ENCODE results near the gene DLX6.

DLX6 gene

DNA sequence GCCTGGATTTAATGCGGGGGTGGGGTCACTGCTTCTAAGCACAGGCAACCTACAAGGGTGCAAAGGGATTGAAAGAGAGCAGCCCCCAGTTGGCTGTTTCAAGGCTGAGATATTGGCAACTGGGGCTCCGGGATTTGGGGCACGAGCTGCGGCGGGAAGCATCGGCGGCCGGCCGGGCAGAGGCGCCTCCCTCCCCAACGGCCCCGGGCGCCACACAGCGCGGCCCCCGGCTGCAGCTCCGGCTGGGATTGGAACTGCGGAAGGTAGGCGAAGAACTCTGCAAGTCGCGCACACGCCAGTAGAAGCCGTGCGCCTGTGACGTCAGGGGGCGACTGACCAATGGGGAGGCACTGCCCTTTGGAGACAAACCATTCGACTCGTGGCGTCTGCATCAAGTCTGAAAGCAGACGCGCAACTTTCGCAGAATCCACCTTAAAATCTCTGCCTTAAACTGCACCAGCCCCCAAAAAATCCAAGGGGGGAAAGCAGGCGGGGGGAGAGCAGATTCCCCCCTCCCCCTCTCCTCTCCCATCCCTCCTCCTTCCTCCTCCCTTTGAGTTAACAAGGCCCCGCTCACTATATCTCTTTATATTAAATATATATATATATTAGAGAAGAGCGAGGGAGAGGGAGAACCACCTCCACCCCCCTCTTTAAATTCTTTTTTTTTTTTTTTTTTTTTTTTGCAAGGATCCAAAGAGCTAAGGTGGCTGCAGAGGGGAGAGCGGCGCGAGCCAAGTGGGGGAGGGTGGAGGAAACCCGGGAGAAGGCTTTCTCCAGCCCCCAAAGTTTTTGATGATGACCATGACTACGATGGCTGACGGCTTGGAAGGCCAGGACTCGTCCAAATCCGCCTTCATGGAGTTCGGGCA lies at the start of gene DLX6:
DLX6 (plus strand) TSS at position 371 of the 872 bp plus-strand sequence; CDS start at position 796, 425 bp downstream.
- no peak for DNase-seq

DNA sequence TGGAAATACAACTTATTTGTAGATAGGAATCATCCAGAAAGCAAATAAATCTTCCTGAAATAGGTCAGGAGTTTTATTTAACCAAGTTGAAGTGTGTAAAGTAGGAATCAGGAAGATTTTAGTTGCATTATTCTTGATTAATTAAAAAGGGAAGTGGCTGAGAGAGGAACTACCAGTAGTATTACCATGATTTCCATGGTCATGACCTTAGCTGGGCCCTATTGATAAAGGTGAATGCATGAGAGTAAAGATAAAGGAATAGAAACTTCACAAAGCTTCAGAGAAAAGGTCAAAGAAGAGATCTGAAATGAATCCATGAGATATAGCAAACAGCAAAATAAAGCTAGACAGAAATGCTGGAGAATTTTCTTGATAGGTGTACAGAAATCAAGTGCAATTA lies 46.2 kb upstream of the DLX6 start:
- DNase-seq, result no peak

DNA sequence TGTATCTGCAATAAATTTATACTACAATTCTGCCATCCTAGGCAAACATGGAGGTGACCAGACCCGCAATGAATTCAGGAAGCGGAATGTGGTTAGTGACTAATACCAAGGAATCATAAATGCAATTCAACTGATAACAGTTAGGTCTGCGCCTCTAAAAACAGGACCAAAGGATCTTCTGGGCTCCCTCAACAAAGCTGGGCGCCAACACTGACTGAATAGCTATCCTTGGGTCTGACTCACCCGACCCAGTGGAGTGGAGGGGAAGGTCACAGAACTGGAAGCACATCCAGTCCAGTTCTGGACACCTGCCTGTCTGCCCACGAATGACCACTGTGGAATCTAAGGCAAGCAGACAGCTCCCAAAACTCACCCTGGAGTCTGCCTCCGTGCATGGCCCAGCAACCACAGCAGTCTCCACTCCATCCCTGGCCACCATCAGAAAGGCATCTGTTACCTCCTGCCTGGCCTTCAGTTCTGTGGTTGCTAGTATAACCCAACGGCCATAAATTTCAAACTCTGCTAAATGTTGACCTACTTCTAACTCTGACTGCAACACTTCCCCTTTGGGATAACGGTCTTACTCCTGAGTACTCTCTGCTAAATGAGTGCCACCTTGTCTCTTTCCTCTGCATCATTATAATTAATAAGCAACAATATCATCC lies 43.0 kb upstream of the DLX6 start:
- DNase-seq, result no peak

DNA sequence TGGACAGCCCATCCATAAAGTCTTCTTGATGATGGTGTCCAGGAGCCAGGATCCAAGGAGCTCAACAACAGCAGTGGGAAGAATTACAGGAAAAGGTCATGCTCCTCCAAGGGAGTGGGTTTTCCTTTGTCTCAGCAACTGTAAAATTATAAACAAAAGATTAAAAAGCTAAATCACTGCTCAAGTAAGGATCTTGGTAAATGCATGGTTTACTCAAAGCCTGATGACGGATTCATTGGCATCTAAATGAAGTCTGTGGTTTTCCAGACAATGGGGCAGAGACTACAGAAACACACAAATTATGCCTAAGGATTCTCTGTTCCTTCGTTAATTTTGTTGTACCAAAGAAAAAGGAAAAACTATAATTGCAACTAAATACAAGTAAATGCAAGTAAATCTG lies 36.4 kb upstream of the DLX6 start:
- DNase-seq, result no peak

DNA sequence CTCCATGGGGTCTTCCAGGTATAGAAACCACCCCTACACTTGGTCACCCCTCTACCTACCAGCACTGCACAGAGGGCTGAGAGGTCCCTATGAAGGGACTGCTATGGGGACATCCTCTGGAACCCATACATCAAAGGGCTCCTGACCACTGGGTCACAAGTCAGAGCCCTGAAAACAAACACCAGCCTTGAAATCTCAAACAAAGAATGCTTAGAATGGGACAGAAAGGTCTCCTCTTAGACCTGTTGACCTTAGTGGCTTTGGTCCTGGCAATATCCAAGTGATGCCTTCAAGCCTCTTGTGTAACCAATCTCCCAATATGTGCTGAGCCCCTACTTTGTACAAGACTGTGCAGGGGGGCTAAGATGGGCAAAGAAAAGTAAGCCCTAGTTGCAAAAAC lies 34.6 kb upstream of the DLX6 start:
- no peak for DNase-seq

DNA sequence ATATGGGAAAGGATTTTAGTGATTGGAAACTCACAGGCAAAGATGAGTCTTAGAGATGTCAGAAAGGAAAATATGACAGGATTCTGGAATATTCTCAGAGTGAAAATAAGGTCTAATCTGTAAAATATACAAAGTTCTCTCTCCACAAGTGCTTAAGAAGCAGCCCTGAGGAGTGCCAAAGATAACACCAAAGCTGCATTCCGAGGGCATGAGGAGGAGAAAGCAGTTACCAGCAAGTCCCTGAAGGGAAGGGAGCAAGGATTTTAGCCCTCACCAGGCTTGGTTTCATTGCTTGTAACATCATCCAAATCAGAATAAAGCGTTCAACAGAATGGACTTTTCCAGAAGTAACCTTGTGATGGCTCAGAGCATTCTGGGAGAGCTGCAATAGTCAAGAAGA lies 31.4 kb upstream of the DLX6 start:
- no peak for DNase-seq

DNA sequence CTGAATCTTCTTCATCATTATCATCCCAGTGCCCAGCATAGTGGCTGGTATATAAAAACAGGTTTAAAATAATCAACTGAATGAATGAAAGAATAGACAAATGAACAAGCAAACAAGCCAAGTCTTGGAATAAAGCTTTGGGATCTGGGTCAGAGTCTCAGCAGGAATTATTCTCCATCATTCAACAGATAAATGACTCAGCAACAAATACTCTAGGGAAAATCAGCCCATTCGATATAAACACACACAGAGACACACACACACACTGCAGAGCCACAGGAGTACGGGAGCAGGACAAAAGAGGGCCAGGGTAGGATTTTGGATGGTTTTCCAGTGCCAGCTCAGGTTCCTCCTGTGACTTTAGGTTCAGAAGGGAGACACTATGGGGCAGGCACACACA lies 29.2 kb upstream of the DLX6 start:
- DNase-seq, result no peak

DNA sequence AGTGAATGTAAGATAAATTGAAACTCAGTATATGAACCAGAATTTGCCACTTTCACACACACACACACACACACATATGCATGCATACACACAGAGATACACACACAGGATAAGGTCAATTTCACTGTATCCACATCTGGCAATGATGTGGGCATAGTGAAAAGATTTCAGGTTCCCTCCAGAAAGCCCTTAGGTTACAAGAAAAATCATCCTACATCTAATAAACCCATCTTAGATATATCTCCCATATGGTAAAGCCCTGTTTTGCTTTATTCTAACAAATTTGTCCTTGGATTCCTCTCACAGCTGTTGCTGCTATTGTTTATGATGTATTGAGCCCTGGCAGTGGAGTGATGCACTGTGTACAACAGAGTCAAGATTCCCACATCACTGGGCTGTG lies 27.9 kb upstream of the DLX6 start:
- no peak for DNase-seq

DNA sequence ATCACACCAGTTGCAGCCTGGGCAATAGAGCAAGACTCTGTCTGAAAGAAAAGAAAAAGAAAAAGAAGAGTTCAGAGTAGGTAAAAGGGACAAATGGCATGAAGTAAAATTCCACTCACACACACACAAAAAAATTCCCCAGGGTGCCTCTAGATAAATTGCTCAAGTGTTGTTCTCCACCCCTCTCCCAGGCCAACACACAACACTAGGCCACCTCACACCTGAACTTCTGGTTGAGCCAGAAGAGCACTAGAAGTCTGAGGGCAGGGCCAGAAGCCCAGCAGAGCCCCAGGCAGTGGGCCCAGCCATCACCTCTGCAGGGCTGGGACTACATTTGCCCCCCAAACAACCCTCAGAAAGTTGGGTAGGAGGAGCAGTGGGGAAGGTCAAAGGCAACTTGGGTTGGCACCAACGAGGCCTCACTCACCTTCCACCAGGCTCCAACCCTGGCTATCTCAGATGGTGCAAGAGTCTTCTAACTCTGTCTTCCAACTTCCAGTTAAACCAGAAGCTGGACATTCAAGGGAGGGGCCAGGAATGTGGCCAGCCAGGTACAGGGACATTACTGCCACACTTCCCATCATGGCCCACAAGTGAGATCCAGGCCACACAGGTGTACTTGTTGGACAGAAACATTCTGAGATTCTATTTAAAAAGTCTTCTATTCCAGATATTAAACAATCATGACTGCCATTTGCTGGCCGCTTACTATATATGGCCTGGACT lies 25.6 kb upstream of the DLX6 start:
- DNase-seq, result no peak

DNA sequence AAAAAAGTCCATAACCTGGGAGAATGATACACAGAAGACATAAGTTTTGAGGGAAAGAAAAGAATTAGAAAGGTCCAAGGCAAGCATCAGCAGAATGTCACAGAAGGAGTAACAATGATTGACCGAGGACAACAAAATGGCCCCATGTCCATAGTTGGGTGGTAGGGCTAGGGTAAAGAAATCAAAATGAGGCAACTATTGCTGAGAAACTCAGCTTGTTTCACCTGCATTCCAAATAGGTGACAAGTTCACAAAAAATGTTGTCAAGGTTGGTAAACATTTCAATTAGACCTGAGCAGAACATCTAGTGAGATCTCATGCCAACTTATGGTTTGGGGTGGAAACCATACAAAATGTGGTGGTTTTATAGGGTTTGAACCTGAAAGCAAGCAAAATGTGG lies 22.8 kb upstream of the DLX6 start:
- DNase-seq, result no peak

DNA sequence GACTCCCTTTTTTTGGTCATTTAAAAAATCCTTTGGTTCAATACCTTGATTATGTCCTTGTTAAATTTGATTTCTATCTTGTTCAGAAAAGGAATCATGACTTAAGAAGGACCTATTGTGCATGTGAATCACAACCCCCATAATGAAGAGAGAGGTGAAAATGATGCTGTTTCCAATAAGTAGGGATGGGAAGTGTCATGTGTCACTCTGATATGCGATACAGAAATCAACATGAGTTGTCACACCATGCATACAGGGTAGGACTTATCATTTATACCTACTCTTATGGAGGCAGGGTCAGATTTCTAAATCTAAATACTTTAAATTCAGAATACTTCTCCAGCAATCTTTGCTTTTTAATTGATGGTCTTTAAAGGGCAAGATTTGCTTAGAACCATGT lies 19.4 kb upstream of the DLX6 start:
- no peak for DNase-seq

DNA sequence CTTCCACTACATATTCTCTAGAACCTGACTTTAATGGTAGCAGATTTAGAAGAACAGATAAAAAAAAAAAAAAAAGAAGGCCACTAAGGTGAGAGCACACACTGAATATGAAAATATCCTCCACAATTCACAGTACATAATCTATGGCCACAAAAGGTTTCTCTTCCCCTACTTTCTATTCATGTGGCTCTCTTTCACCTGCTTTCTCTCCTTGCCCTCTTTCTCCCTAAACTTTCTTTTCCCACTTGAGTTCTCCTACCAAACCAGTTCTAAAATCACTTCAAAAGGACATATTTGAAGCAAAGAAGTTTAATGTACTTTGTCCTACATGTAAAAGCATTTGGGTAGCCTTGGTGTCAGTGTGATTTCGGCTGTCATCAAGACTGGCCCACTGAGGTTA lies 18.5 kb upstream of the DLX6 start:
- no peak for DNase-seq

DNA sequence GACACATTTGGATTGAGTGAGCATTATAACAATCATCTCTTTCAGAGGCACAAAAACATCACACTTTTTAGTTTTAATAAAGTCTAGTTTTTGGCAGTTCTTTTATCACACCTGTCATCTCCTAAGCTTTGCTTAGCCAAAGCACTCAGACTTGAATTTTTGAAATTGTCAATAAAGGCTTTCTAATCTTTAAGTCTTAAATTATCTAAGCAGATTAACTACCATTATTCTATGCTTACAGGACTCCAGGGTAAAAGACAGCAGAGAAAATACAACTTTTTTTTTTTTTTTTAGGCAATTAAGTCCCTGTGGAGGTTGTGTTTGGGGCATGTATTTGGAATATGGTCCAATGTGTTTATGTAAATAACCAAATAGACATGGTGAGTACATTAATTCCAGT lies 17.6 kb upstream of the DLX6 start:
- no peak for DNase-seq

DNA sequence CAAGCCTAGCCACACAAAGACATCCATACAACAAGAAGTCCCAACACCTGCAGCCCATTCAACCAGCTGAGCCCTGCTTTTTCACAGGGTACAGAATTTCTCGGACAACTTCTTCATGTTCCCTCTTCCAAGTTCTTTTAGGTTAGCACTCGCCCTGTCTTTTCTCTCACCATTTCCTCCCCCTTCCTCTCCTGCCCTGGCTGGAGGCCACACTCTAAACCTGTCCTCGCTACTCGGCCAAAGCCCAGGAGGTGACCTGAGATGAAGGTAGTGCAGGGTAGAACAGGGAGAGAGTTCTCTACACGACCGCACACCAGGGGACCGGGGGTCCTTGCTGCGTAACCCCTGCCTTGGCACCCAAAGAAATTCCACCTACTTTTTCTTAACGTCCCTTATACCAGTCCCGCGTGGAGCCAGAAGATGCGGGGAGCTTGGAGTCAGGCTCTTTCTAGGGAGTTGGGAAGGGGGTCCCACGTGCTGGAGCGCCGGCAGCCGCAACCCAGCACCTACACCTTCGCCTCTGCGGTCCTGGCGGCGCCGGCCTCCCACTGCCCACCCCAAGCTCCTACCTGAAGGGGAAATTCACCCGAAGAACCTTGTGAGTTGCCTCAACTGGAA lies 16.0 kb upstream of the DLX6 start:
- DNase-seq, result no peak

DNA sequence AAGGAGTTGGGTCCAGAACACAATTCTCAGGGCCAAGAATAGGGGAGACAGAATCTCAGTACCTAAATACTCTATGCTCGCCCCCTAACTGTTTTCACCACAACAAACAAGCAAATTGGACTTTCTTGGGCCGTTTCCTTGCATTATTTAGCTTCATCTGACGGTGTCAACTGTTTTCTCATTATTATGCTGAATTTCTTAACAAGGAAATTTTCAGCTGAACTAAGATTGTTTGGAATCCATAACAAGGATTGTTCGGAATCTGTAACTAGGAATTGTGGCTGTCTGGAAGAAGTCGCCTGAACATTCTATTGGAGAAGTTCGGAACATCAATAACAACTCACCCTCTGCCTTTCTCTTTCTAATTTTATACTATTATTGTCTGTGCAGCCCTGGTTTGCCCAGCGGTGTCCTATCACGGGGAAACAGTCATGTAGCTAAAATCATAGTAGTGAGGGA lies 15.5 kb upstream of the DLX6 start:
- DNase-seq, result no peak

DNA sequence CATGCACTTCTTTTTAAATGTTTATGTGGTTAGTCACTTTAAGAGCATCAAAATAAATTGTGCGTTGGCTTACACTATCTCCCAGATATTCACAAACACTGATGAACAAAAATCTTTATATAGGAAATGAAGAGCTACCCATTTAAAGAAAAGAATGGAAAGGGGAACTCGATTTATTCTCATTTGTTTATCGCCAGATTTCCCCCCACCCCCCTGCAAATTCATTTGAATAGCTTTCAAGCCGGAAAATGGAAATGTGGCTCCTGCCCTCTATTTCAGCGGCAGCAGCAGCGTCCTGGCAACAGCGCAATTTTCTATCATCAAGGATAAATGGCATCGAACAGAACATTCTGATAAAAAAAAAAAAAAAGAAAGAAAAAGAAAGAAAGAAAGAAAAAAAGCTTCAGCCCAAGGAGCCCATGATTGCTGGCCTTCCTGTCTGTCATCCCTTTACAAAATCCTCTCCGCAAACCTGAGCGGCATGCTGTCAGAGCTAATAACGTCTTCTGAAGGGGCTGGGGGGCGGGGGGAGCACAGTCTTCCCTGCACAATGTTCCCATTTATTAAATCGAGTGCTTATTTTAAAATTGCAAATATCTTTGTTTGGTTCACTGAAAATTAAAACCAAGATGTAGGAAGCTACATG lies 13.7 kb upstream of the DLX6 start:
- DNase-seq, result no peak

DNA sequence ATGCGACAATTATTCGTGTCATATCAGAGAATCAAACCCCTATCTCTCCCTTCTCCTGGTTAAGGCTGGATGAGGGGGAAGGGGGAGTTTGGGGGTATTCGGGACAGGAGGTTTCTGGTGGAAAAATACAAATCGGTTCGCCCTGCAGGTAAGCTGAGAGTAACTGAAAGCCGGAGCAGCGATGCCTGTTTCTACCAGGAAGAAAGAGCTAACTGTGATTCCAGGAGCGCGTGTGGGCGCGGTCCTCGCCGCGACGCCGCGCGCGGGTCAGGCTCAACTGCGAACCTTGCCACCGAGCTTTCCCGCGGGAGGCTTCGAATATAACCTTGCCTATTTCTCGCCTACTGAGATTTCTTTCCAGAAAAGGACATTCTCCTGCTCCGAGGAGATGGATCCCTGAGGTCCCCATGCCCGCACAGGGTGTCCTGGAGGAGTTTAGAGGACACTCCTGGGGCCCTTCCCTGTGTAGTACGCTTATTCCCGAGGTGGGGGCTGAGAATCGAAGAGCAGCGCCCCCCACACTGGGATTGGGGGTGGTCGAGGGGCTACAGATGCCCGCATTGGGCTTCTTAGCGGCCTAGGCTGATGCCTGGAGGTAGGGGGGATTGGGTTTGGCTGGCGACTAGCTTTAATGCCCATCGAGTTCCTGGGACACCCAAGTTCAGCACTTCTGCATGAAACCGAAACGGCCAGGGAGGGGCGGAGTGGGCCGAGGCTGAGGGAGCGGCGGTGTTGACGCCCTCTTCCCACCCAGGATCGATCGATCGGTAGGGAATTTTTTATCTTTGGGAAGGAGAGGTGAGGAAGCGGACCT lies 13.0 kb upstream of the DLX6 start:
- DNase-seq, result no peak

DNA sequence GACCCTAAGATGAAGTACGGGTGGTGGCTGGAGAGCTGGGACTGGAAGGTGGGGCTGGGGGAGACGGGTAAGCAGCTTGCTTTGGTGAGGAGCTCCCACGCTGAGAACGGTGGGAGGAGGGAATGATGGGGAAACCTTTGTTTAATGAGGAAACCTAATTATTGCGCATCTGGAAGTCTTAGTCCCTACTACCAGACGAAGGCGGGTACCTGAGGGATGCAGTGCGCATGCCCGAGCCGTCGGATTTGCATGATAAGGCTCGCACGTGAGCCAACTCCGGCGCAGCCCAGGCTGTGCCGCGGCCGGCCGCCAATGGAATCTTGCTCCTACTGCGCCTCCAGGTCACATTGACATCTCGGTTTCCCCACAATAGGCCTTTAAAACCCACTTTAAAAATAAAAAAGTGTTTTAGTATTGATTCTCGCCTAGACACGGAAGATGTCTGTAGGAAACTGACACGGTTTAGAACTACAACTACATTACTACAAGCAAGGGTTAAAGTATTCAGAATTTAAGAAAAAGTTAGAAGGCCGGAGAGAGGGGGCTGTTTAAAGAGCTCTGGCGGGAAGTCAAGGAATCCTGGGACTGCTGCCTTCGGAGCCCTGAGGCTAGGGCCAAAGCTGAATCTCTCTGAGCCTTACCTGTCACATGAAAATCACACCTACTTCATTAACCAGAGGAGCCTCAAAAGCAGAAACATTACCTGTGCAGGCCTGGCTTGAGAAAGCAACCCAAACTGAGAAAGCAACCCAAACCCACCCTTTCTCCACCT lies 12.1 kb upstream of the DLX6 start:
- no peak for DNase-seq

DNA sequence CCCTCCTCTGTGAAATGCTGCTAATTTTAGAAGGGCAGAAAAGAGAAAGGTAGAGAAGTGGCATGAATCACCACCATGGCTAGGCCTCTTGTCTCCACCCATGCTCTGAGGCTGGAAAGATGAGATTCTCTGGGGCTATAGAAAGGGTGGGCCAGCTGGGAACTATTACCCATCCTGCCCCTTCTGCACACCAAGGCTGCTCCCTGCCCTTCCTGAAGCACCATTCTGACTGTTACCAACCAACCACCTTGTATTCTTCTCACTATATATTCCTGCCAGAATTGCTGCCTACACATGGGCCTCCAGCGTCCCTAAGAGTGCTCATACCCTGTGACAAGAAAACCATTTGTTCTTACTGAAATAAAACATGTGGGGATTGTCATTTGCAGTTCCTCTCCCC lies 11.4 kb upstream of the DLX6 start:
- DNase-seq, result no peak

DNA sequence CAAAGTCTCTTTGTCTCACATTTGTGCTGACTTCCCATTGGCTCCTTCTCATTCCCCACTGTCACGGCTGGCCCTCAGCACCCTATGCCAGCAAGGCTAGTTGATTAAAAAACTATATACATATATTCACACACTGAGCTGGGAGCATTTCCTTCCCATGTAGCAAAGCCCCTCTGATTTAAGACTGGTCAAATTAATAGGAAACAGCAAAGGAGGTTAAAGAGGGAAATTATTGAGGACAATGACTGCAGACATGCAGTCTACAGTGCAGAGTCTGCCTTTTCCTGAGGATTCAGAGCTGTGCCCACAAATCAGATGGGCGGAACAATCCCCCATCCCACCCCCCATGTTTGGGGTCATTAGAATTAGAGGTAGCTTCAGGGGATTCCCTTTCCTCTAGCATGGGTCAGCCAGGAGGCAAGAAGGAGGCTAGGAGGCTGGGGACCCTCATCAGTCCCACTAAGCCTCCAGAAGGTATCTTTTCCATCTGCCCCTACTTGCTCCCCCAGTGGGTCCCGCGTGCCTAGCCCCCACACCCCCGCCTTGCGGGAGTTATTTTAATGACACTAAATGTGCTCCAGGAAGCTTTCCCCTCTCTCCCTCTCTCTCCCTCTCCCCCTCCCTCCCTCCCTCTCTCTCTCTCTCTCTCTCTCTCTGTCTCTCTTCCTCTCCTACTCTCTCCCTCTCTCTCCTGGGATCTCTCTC lies 9.8 kb upstream of the DLX6 start:
- DNase-seq, result no peak
